GM19468 (cell line): ENCODE data around the gene TSSK1B.
"Not testable (repeated sequence)": the region's sequence is repeated elsewhere in the genome, so short reads cannot be mapped to it uniquely, and the experiment has no call there.

Experiments used
- ATAC-seq: cut with Tn5 transposase; IDR thresholded peaks from one replicate; pipeline ENCODE4 v1.9.1; 2021; ENCODE audit warnings: mild to moderate bottlenecking, moderate library complexity, moderate number of reproducible peaks; ENCODE audit not compliant: unreplicated experiment; ENCODE audit errors: extremely low read depth

Gene TSSK1B

GRCh38 chr5:113404269-113404668 is 30.5 kb downstream of the TSSK1B start:
- ATAC-seq: no peak

DNA sequence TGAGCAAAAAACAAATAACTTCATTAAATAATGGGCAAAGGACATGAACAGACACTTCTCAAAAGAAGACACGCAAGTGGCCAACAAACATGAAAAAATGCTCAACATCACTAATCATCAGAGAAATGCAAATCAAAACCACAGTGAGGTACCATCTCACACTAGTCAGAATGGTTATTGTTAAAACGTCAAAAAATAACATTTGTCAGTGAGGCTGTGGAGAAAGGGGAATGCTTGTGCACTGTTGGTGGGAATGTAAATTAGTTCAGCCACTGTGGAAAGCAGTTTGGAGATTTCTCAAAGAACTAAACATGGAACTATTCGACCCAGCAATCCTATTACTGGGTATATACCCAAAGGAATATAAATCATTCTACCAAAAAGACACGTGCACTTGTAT is 36.8 kb downstream of the TSSK1B start:
- not testable (repeated sequence) for ATAC-seq

DNA sequence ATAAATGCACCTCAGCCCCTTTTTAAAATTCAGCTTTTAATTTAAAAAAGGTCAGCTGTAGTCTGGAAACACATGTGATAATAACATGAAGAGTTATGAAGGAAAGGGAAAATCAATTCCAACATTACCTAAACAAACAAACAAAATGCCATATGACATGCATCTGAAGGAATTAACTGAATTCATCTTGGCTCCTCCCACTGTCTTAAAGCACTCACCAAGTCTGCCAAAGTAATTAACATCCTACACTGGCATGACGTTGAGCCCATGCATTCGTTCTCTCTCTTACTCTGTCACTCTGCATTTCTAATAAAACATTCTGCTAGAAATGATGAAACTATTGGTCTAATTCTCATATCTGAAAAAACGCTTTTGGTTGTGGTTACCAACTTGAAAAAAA is 37.7 kb downstream of the TSSK1B start:
- ATAC-seq: no peak

DNA sequence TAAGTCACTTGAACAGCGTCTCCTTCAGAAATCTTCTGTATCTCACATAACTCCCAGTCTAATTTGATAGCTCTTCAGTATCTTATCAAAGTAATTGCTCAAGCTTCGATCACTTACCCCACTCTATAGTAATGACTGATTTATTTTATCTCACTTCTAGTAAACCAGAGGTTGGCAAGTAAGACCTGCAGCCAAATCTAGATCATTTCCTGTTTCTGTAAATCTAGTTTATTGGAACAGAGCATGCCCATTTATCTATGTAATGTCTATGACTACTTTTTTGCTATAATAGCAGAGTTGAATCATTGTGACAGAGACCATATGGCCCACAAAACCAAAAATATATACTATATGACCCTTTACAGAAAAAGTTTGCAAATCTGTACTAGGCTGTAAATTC is 40.1 kb downstream of the TSSK1B start:
- no peak for ATAC-seq

DNA sequence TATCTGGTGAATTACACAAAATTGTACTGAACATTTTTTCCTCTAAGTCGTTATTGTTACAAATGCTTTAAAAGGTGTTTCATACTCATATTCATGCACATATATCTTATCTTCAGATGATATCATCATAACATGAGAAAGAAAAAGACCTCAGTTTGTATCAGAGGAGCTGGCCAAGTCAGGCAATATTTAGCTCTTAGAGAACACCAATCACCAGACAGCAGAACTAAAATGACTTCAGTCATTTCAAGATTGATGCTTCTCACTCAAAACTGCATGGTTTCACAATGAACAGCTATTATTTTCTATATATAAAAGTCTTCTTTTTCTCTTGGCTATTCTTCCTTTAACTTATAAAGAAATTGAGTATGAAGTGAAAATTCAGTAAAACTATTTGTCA is 44.6 kb downstream of the TSSK1B start:
- no peak for ATAC-seq

DNA sequence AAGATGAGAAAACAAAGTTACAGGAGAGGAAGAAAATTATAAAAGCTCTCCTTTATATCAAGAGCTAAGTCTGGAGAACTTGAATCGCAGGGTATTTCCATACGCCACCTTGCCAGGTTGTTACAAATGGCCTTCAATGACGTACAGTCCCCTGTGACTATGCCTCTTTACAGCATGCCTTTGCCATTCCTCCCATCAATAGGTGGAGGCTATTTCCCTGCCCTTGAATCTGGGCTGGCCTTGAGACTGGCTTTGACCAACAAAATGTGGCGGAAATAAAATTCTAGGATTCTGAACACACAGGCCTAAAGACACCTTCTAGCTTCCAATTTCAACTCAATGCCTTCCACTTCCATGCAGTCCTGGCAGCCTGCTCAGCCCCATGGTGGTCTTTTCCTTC is 45.7 kb downstream of the TSSK1B start:
- no peak for ATAC-seq

GRCh38 chr5:113387844-113388243 is 46.9 kb downstream of the TSSK1B start:
- ATAC-seq: no peak

GRCh38 chr5:113384782-113385285 is 50.0 kb downstream of the TSSK1B start:
- no peak for ATAC-seq

DNA sequence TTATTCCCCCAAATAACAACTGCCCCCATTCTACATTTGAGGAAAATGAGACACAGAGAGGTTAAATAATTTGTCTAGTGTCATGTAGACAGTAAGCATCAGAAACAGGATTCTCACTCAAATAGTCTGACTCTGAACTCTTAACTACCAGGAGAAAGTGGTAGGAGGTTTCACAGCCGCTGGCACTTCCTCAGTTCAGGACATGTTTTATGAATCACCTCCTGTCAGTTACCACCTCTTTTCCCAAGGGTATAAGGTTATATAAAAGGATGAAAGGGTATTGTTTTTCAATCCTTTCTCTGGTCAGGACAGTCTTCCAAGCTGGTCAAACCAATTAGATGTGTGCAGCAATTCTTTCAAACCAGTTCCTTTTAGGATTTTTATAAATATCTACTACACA is 52.1 kb downstream of the TSSK1B start:
- no peak for ATAC-seq
